Lower leg skin (tissue), 3 donors: ENCODE data around the gene CALCOCO1.

Source experiments
- POLR2A ChIP-seq, 2 donors: fragments of 450-650 bp; IDR thresholded peaks; one replicate each; pipeline ENCODE4 v1.6.1; 2016 to 2017; ENCODE audit warnings: antibody characterized with exemption in 2 of 2, mild to moderate bottlenecking in 1 of 2, moderate library complexity in 1 of 2
- TF ChIP-seq, protein P1 (sequence below), 3 donors: fragments of 450-650 bp; IDR thresholded peaks; one replicate each; pipeline ENCODE4 v1.5.1; 2016; ENCODE audit warnings: antibody characterized with exemption in 3 of 3, mild to moderate bottlenecking in 3 of 3, moderate library complexity in 2 of 3

DNA sequence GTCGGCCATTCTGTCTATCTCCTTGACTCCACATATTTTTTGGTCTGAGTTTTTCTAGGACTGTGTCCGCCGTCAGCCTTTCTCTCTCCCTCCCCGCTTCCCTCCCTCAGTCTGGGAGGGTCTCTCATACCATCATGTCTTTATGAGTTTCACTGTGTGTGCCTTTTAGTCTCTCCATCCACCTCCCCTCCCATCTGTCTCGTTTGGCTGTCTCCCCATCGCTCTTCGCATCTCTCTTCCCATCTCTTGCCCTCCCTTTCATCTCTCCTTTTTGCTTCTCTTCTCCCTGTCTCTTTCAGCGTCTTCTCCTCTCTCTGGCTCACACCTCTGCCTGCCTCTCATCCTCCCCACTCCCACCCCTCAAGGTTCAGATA is 31.5 kb upstream of the CALCOCO1 start:
- TF ChIP-seq, protein P1, sequence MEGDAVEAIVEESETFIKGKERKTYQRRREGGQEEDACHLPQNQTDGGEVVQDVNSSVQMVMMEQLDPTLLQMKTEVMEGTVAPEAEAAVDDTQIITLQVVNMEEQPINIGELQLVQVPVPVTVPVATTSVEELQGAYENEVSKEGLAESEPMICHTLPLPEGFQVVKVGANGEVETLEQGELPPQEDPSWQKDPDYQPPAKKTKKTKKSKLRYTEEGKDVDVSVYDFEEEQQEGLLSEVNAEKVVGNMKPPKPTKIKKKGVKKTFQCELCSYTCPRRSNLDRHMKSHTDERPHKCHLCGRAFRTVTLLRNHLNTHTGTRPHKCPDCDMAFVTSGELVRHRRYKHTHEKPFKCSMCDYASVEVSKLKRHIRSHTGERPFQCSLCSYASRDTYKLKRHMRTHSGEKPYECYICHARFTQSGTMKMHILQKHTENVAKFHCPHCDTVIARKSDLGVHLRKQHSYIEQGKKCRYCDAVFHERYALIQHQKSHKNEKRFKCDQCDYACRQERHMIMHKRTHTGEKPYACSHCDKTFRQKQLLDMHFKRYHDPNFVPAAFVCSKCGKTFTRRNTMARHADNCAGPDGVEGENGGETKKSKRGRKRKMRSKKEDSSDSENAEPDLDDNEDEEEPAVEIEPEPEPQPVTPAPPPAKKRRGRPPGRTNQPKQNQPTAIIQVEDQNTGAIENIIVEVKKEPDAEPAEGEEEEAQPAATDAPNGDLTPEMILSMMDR (IDR thresholded peaks at IDR 0.05): no peak
- TF ChIP-seq POLR2A (IDR thresholded peaks at IDR 0.05): no peak
